GM19463 (cell line): Measurements from ENCODE around the gene TSPAN4.
A peak's percentile ranks its signal among the peaks of the same experiment; 100 is the strongest.

Experiments
- ATAC-seq: cut with Tn5 transposase; IDR thresholded peaks from one replicate; pipeline ENCODE4 v1.9.1; 2021; ENCODE audit warnings: mild to moderate bottlenecking, moderate library complexity; ENCODE audit not compliant: unreplicated experiment

The TSPAN4 gene

GRCh38 chr11:821512-822371 is 20.9 kb upstream of the TSPAN4 start:
- no peak for ATAC-seq

GRCh38 chr11:823441-824291 is 19.0 kb upstream of the TSPAN4 start:
- no peak for ATAC-seq

- no peak for ATAC-seq
Observed at GRCh38 chr11:824292-824880, 18.3 kb upstream of the TSPAN4 start.

- ATAC-seq: no peak
Observed at GRCh38 chr11:824942-825341, 17.7 kb upstream of the TSPAN4 start.

- ATAC-seq: no peak
Observed at GRCh38 chr11:825366-826226, 17.1 kb upstream of the TSPAN4 start.

GRCh38 chr11:826227-826621 is 16.4 kb upstream of the TSPAN4 start:
- no peak for ATAC-seq

- ATAC-seq: no peak
Observed at GRCh38 chr11:826836-827145, 15.9 kb upstream of the TSPAN4 start.

GRCh38 chr11:827146-827896 is 15.3 kb upstream of the TSPAN4 start:
- peak; percentile 40 for ATAC-seq

- no peak for ATAC-seq
Observed at GRCh38 chr11:827897-828192, 14.8 kb upstream of the TSPAN4 start, which contains the start of gene CRACR2B. TSS of gene CRACR2B (plus strand) at chr11:827919. CDS start at chr11:828608, 689 bp downstream.

- no peak for ATAC-seq
Observed at GRCh38 chr11:828506-829175, 14.0 kb upstream of the TSPAN4 start.

- no peak for ATAC-seq
Observed at GRCh38 chr11:829176-829846, 13.3 kb upstream of the TSPAN4 start.

GRCh38 chr11:829847-830294 is 12.8 kb upstream of the TSPAN4 start:
- no peak for ATAC-seq

- no peak for ATAC-seq
Observed at GRCh38 chr11:830295-831117, 12.1 kb upstream of the TSPAN4 start.

- ATAC-seq: no peak
Observed at GRCh38 chr11:831118-831864, 11.4 kb upstream of the TSPAN4 start.

GRCh38 chr11:831961-832528 is 10.6 kb upstream of the TSPAN4 start:
- ATAC-seq: no peak

GRCh38 chr11:832529-833113 is 10.0 kb upstream of the TSPAN4 start, which contains the start of gene CD151:
TSS of gene CD151 (plus strand) at chr11:832952. CDS start at chr11:836070, 3,118 bp downstream.
- ATAC-seq: peak; percentile 57
